Mesenteric fat pad (tissue), 1 donor: ENCODE measurements around the gene WBP1. TPM values are rescaled to one million over a fixed set of nuclear protein-coding genes. Genes with fewer than 3 reads are reported as not detected.

Source experiments
- DNase-seq: peaks from one replicate; pipeline ENCODE4 v3.0.0-alpha.2; 2020; ENCODE audit warnings: low spot score
- total RNA-seq: library from RNA; stranded (reverse); fragmentation: NEBNext Ultra II Directional; extraction: Animal tissue kit (Norgen Biotek cat#: 25700); gene quantifications from one replicate; pipeline ENCODE4 v1.2.1, GENCODE V29; 2021
- donor health status: DM: yes; HTN: yes; CAD: no.

The WBP1 gene
- total RNA-seq, 1 donor from 2014 or later: 45.5 TPM

DNA sequence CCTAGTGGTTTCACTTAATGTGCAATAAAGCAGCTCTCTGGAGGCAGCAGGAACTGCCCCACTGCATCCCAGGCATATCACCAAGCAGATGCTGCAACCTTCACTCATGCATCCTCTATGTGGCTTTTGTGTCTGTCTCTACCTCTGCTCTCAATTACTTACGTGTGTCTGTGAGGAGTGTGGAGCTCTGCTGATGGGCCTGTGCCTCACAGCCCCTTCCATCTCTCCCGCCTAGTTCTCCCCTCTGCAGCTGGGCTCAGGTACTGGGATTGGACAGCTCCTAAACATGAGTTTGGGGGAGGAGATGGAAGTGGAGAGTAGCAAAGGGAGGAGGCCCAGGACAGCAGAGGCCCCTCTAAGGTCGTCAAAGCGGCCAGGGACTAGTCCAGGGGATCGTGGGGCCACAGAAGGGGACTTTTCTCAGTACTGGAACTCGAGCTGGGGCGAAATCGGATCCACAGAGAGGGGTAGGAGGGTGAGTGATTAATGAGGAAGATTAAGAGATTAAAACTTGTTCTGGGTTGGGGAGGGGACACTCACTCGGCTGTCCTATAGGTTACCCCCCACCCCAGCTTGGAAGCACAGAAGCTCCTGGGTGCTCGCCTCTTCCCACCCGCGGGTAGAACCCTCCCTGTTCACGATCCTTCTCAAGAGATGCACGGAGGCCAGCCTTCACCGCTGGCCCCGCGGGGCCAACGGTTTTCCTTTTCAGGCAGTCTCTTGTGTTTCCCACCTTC is 43.3 kb downstream of the WBP1 start:
- DNase-seq: no peak

GRCh38 chr2:74502147-74502719 is 44.0 kb downstream of the WBP1 start:
- DNase-seq: no peak

DNA sequence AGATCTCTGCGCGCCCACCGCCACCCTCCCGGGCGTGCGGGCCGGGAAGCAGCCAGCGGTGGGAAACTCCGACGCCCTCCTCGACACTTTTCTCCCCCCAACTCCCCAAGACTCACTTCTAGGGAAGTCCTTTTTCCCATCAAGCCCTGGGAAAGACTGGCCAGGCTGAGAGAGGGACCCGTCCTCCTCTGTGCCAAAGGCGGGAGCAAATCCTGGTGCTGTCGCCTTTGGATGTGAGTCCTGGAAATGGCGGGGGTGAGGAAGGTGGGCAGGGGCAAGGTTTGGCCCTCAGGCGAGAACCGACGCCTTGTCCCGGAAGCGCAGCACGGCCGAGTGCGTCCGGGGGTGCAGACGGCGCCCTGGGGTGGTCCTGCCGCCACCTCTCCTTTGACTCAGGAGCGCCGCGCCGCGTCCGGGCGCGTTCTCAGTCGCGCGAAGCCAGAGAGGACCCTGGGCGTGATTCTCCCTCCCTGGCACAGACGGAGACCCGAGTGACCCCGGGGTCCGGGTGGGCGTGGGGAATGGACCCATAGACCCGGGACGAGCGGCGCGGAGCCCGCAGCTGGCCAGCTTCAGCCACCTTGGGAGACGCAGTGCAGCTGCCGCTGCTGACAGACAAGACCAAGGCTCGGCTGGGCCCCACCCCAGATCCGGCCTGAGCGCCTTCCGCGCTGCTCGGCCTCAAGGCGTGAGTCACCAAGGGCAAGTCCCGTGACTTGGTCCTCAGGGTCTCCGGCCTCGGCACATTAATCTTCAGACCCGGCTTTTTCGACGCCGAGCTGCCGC is 44.7 kb downstream of the WBP1 start:
- peak; percentile 96 for DNase-seq

- DNase-seq: no peak
These were observed 45.6 kb downstream of the WBP1 start for GRCh38 chr2:74503506-74504475.

GRCh38 chr2:74504591-74504990 is 46.4 kb downstream of the WBP1 start:
- DNase-seq: no peak

- no peak for DNase-seq
These were observed 47.4 kb downstream of the WBP1 start for GRCh38 chr2:74505448-74506246.

GRCh38 chr2:74507145-74507925 is 49.1 kb downstream of the WBP1 start, which contains the start of gene PCGF1:
TSS of gene PCGF1 (minus strand) at chr2:74507695. CDS start at chr2:74507668, 27 bp downstream.
- DNase-seq: peak; percentile 98

DNA sequence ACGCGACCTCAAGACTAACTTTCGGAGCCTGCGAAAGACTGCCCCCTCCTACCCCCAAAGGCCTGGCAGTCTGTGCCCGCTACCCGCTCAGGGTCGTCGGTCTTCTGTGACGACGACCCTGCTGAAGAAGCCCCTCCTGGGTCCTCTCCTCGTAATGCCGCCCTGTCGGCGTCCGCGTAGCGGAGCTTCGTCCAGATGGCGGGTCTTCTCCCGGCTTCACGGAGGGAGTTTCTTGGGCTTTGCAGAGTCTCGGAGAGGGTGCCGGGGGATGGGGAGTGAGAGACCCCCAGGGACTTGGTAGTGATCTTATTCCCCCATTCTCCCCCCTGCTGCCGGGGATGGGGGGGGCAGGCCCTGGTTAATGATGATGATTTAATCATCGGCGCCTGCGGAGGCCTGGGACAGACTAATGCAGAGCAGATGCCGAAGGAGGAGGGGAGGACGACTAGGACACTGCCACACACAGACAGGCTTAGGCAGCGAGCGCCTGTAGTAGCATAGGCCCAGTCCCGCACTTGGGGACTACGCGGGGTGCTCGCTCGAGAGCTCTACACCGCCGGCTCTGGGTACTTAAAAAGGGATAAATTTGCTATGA is 49.8 kb downstream of the WBP1 start:
- no peak for DNase-seq

DNA sequence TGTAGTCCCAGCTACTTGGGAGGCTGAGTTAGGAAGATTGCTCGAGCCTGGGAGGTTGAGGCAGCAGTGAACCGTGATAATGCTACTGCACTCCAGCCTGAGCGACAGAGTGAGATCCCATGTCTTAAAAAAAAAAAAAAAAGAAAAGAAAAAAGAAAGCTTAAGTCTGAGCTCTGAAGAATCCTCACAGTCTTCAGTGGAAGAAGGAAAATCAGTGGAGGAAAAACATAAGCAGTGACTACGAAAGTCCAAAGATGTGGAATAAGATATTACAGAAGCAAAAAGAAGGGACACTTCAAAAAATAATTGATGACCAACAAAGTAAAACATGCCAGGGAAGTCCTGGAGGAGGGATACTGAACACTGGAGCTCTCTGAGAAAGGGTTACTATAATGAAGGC is 52.0 kb downstream of the WBP1 start:
- no peak for DNase-seq

Other genes starting within 250 kb of the WBP1 start
- 2.0 TPM for gene SLC4A5, start 115.0 kb upstream of the WBP1 start, total RNA-seq
- gene DCTN1, start 78.1 kb upstream of the WBP1 start, total RNA-seq: 97.1 TPM
- gene C2orf81, start 36.8 kb upstream of the WBP1 start, total RNA-seq: 1.1 TPM
- 4.6 TPM for gene WDR54, start 36.7 kb upstream of the WBP1 start, total RNA-seq
- gene RTKN, start 16.5 kb upstream of the WBP1 start, total RNA-seq: 11.3 TPM
- 30.6 TPM for gene INO80B, start 3.4 kb upstream of the WBP1 start, total RNA-seq
- 45.6 TPM for gene MOGS, start 6.9 kb downstream of the WBP1 start, total RNA-seq
- gene MRPL53, start 14.2 kb downstream of the WBP1 start, total RNA-seq: 102 TPM
- gene CCDC142, start 24.6 kb downstream of the WBP1 start, total RNA-seq: 9.1 TPM
- 16.8 TPM for gene TTC31, start 24.6 kb downstream of the WBP1 start, total RNA-seq
- gene LBX2, start 41.2 kb downstream of the WBP1 start, total RNA-seq: 2.6 TPM
- gene PCGF1, start 49.3 kb downstream of the WBP1 start, total RNA-seq: 22.1 TPM
- not detected for gene TLX2, start 56.0 kb downstream of the WBP1 start, total RNA-seq
- not detected for gene DQX1, start 67.8 kb downstream of the WBP1 start, total RNA-seq
- 112 TPM for gene AUP1, start 71.3 kb downstream of the WBP1 start, total RNA-seq
- gene HTRA2, start 71.5 kb downstream of the WBP1 start, total RNA-seq: 35.8 TPM
- gene LOXL3, start 95.5 kb downstream of the WBP1 start, total RNA-seq: 8.2 TPM
- 38.2 TPM for gene DOK1, start 96.3 kb downstream of the WBP1 start, total RNA-seq
- gene M1AP, start 189.9 kb downstream of the WBP1 start, total RNA-seq: 0.32 TPM
- gene SEMA4F, start 195.8 kb downstream of the WBP1 start, total RNA-seq: 6.6 TPM